IMR-90 (cell line): Measurements from ENCODE around the gene SF3B2.

Experiments
- BHLHE40 ChIP-seq: fragments of 150-350 bp; IDR thresholded peaks from 2 replicates; pipeline ENCODE4 v1.6.1; 2016; ENCODE audit warnings: mild to moderate bottlenecking, low read depth, low read length
- CTCF ChIP-seq: conservative IDR thresholded peaks from 2 replicates; pipeline ENCODE4 v1.5.1; 2012; ENCODE audit warnings: mild to moderate bottlenecking, low read depth, low read length, improper control_type of control experiment
- FOS ChIP-seq: fragments of 150-350 bp; IDR thresholded peaks from 2 replicates; pipeline ENCODE4 v1.6.1; 2016; ENCODE audit warnings: low read depth, low read length

- TF ChIP-seq CTCF (no peak), FOS (no peak), BHLHE40 (no peak)
Observed at GRCh38 chr11:66082946-66083698, 31.0 kb downstream of the SF3B2 start.
